PC-3 (cell line): Measurements from ENCODE around the gene RPL27A.

Source experiments
- CTCF ChIP-seq: fragments of 300-600 bp; sonication (generic); conservative IDR thresholded peaks from 2 replicates; pipeline ENCODE4 v1.5.1; 2017; ENCODE audit warnings: antibody characterized with exemption, low read depth, mild to moderate bottlenecking, low read length
- EZH2 ChIP-seq: fragments of 300-600 bp; sonication (generic); IDR thresholded peaks from one replicate; pipeline ENCODE4 v1.6.1; 2017; ENCODE audit warnings: antibody characterized with exemption, mild to moderate bottlenecking, low read length; ENCODE audit not compliant: unreplicated experiment
- EZH2phosphoT487 ChIP-seq: fragments of 300-600 bp; sonication (generic); IDR thresholded peaks from 2 replicates; pipeline ENCODE4 v1.6.1; 2018; ENCODE audit warnings: mild to moderate bottlenecking, antibody characterized with exemption, low read length, borderline replicate concordance

- TF ChIP-seq CTCF (no peak), EZH2 (no peak), EZH2phosphoT487 (no peak)
Observed at GRCh38 chr11:8731647-8732323, 49.2 kb downstream of the RPL27A start.
